Keratinocyte (primary cell): ENCODE measurements around the gene FOXL2NB.

Experiments used
- EZH2 ChIP-seq: IDR thresholded peaks from one replicate; pipeline ENCODE4 v1.6.1; 2012; ENCODE audit warnings: inconsistent platforms, mild to moderate bottlenecking, low read length, moderate library complexity
- TF ChIP-seq, protein P1 (sequence below), 3 experiments: IDR thresholded peaks in 1 of 3; conservative IDR thresholded peaks in 1 of 3; optimal IDR thresholded peaks in 1 of 3; 2 replicates in 2 of 3; 3 replicates in 1 of 3; pipeline versions ENCODE3 to v1.5.1; 2011; ENCODE audit warnings: low read length in 3 of 3, mild to moderate bottlenecking in 3 of 3, moderate library complexity in 2 of 3, control low read depth in 1 of 3, inconsistent platforms in 1 of 3; ENCODE audit not compliant: insufficient read depth in 2 of 3; ENCODE audit errors: extremely low read depth in 1 of 3

DNA sequence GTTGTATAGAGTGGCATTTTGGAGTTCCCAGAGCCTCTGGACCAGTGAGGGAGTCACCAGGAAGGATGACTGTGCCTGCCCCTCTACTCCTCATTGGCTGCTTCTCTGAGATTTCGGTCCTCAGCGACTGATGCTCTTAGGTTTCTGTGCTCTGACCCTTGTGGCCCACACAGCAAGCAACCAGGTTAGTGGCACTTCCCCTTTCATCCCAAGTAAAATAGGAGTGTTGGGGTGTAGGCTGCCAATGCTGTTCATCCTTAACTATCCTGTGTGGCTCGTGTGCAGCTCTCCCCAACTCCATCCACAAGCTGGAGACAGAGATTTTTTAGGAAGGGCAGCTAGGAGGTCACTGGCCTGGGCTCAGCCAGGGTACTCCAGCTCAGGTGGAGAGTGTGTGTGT lies 37.8 kb downstream of the FOXL2NB start:
- TF ChIP-seq, protein P1, sequence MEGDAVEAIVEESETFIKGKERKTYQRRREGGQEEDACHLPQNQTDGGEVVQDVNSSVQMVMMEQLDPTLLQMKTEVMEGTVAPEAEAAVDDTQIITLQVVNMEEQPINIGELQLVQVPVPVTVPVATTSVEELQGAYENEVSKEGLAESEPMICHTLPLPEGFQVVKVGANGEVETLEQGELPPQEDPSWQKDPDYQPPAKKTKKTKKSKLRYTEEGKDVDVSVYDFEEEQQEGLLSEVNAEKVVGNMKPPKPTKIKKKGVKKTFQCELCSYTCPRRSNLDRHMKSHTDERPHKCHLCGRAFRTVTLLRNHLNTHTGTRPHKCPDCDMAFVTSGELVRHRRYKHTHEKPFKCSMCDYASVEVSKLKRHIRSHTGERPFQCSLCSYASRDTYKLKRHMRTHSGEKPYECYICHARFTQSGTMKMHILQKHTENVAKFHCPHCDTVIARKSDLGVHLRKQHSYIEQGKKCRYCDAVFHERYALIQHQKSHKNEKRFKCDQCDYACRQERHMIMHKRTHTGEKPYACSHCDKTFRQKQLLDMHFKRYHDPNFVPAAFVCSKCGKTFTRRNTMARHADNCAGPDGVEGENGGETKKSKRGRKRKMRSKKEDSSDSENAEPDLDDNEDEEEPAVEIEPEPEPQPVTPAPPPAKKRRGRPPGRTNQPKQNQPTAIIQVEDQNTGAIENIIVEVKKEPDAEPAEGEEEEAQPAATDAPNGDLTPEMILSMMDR (optimal IDR thresholded peaks at IDR 0.05 in 1 of 3, IDR thresholded peaks at IDR 0.05 in 1 of 3, conservative IDR thresholded peaks at IDR 0.05 in 1 of 3; ENCODE audit: extremely low read depth in 1 of 3, insufficient read depth in 2 of 3, low read length in 3 of 3), result no peak
- TF ChIP-seq EZH2, result no peak
